GM19463 (cell line): ENCODE results near the gene GALNT13.

Source experiments
- ATAC-seq: cut with Tn5 transposase; IDR thresholded peaks from one replicate; pipeline ENCODE4 v1.9.1; 2021; ENCODE audit warnings: mild to moderate bottlenecking, moderate library complexity; ENCODE audit not compliant: unreplicated experiment

Gene GALNT13

DNA sequence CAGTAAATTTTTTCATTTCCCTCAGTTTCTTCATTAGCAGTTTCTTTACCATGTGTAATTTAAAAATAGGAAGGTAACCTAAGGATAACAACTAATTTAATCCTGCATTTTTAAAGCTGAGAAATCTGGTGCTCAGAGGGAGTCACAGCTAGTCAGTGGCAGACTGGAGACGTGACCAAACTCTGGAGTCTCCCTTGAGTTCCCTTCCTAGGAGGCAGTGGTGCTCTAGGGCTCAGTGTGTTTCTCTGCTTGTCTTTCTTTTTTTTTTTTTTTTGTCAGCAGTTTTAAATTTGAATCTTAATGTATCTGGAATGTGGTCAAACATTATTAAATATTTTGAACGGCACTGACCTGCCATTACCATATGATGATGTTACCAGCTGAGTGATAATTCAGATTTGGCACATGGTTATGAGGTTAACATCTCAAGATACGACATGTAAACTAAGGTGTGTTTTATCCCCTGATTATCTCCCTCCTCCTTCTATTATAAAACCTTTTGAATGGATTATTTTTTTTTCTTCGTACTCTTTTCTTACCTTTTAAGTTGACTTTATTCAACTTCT is 226.2 kb downstream of the GALNT13 start:
- ATAC-seq, result no peak

DNA sequence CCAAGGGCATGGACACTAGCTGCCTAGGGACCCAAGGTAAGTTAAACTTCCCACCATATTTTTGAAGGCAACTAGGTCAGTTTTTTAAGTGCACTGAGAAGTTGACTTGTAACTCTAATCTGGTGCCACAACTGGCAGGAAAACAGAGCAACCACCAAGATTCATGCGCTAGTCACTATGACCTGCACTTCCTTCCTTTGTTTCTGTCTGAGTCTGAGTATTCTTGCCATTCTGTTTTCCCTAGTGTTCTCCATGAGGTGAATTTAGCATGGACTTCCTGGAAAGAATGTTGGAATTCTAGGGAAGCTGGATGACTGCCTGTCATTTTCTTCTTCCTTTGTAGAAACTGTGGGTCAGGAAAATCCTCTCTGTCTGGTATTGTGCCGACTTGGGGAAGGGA is 249.0 kb downstream of the GALNT13 start:
- ATAC-seq, result no peak

DNA sequence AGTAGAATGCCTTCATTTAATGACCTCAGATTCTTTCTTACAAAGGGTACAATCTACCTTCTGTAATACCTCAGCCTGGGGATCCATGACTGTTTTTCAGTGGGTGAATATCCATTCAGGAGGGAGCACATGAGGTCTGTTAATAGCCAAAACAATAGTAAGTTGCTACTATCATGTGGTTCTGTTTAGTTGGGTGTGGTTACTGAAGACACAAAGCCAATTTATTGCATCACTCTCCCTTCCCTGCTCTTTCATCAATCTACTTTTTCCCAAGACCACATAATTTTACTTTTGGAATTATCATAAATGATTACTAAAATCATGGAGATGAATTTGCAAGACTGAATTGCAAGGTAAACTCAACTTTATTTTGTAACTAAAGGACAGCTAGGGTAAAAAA is 254.2 kb downstream of the GALNT13 start:
- ATAC-seq, result no peak

DNA sequence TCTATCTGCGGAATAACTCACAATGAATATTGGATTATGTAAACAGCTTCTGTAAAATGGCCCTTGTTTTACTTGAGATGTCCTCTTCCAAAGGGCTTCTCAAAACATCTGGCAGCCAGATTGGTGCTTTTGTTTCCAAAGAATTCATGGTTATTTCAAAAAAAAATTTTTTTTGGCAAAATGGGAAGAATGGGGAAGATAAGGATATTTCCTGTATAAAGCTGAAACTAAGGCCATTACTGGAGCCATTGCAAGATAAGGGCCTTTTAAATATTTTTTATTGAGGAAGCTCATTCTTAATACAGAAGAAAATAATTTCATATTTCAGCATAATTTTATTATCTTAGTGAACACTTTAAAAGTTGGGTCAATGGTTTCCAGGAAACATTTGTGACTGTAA is 259.1 kb downstream of the GALNT13 start:
- no peak for ATAC-seq

DNA sequence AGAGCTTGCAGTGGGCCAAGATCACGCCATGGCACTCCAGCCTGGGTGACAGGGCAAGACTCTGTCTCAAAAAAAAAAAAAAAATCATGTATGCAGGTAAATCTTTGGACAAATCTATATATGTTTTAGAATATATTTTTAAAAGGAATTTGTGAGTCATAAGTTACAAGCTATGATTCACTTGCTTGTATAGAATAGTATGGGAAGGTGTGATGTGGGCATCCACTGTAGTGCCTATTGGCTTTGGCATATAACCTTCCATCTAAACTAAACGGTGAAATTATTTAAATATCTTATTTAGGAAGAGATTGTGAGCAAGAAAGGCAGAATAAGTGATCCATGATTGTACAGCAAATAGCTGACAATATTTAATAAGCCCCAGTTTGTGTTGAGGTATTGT is 261.1 kb downstream of the GALNT13 start:
- ATAC-seq, result no peak

DNA sequence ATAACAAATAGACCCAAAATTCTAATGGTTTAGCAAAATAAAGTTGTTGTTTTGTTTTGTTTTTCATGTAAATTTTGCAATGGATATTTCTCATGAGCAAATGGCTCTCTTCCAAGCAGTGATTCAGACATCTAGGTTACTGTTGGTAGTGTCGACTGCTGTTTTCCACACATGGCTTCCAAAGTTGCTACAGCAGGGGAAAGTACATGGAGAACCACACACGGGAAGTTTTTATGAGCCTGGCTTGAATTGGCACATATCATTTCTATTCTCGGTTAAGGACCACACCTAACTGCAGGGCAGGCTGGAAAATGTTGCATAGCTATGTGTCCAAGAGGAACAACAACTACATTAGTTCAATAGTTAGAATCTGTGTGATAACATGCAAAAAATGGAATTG is 262.1 kb downstream of the GALNT13 start:
- no peak for ATAC-seq

DNA sequence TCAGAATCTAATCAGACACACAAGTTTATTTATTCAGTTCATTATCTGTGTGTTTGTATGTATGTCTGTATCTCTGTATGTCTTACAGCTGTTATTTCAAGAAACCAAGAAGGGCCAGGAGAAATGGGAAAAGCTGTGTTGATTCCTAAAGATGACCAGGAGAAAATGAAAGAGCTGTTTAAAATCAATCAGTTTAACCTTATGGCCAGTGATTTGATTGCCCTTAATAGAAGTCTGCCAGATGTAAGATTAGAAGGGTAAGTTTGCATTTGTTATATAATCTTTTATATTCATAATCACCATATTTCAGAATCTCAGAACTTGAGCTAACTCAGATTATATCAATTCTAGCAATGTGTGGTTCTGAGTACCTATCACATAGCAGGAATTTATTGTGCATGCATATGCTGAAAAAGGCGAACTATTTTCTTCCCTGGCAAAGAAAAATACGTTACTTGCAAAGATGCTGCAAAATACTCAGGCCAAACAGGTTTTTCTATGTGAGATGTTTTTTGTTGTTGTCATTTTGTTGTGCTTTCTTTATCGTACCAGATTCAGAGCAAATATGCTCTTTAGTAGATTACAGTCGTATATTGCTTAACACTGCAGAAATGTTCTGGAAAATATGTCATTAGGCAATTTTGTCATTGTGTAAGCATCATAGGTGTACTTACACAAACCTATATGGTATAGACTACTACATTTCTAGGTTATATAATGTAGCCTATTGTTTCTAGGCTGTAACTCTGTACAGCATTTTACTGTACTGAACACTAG is 268.7 kb downstream of the GALNT13 start:
- ATAC-seq, result no peak

DNA sequence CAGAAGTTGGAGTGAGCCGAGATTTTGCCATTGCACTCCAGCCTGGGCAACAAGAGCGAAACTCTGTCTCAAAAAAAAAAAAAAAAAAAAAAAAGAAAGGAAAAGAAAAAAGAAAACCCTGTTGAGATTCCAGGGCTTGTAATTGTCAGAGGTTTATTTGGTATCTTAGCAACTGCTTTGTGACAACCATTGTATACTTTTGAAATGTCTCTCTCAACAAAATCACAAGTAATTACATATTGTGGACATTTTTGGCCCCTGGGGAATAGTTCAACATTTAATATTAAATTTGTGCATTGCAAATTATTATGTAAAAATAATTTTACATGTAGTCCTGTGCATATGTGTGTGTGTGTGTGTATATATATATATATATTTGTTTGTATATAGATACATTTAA is 270.8 kb downstream of the GALNT13 start:
- no peak for ATAC-seq

DNA sequence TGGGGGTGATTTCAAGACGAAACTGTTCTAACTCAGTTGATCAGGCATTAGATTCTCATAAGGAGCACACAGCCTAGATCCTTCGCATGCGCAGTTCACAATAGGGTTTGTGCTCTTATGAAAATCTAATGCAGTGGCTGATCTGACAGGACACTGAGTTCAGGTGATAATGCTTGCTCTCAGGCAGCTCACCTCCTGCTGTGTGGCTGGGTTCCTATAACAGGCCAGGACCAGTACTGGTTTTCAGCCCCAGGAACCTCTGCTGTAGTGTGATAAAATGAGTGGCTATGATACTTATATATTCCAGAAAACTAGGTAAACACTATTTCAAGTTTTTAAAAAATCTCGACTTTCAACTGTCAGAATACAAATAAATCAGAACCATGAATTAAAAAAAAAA is 271.4 kb downstream of the GALNT13 start:
- ATAC-seq, result no peak

DNA sequence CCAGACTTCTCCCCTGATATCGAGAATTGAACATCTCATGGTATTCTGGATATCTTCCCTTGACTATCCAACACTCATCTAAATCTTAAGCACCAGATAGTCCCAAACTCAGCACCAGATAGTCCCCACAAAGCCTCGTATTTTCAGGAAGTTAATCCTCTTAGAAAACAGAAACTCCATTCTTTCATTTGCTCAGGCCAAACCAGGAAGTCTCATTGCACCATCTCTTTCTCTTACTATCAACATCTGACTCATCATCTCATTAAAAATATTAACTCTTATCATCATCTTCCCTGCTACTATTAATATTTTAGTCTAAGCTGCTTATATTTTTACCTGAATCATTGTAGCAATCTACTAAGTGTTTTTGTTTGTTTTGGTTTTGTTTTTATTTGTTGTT is 286.4 kb downstream of the GALNT13 start:
- no peak for ATAC-seq

DNA sequence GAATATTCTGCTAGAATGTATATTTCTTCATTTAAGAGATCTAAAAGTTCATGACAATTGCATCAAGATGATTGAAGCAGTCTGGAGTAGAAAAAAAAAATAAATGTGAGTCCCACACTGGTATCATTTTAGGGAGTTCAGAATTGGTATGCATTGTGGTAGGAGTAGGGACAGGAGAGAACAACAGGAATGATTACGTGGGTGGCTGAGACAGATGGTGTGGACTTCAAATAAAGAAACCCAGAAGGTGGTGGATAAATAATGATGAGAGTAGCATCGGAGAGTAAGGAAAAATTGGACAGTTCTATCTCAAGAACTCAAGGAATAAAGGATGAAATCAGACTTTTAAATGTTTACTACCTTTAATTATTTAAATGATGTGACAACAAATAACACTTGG is 289.6 kb downstream of the GALNT13 start:
- ATAC-seq, result no peak

DNA sequence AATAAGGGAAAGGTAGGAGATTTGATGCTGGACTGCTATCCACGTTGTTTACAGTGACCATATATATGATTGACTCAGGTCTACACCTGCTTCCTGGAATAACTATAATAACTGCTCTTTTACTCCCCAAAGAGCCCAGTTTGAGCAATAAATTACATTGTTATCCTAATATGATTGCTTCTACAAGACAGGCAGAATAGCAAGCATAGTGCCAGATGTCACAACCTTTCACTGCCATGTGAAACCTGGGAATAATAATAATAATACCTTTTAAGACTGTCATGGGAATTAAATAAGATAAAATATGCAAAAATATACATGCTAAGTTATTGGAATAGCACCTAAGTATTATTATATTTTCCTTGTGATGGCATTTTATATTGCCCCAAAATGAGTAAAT is 298.7 kb downstream of the GALNT13 start:
- no peak for ATAC-seq

DNA sequence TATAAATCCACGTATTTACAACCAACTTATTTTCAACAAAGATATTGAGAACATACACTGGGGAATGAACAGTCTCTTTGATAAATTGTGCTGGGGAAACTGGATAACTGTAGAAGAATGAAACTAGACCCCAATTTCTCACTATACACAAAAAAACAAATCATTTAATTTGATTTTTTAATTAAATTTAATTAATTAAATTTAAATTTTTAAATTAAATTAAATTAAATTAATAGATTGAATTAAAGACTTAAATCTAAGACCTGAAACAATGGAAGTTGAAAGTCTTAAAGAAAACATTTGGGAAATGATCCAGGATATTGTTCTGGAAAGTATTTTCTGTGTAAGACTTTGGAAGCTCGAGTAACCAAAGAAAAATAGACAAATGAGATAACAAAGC is 301.4 kb downstream of the GALNT13 start:
- ATAC-seq, result no peak

DNA sequence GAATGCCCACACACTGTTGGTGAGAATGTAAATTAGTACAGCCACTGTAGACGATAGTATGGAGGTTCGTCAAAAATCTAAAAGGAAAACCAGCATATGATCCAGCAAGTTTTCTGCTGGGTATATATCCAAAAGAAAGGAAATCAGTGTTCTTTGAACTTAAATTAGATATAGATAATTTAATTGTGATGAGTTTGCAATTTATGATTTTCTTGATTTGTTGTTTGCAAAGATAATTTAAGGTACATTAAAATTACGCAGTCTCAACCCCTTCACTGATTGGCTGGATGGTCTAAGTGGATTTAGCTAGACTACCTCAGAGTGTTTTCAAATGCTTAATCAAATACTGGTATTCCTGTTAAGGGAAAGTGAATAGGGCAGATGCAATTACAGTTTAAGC is 302.2 kb downstream of the GALNT13 start:
- ATAC-seq, result no peak

DNA sequence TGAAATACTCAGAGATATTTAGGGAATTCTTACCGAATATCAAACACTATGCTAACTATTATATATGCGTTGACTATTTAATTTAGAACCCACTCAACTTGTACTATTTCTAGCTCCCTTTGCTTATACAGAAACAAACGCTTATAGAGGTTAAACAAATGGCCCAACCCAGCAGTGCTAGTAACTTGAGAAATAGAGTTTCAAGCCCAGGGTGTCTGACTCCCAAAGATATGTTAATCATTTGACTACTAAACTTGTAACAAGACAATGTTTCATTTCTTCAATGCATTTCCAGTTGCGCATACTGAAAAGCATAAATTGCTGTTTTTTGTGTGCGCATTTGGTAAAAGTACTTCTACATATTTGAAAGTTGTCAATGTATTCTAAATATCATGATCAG is 310.3 kb downstream of the GALNT13 start:
- ATAC-seq, result no peak

DNA sequence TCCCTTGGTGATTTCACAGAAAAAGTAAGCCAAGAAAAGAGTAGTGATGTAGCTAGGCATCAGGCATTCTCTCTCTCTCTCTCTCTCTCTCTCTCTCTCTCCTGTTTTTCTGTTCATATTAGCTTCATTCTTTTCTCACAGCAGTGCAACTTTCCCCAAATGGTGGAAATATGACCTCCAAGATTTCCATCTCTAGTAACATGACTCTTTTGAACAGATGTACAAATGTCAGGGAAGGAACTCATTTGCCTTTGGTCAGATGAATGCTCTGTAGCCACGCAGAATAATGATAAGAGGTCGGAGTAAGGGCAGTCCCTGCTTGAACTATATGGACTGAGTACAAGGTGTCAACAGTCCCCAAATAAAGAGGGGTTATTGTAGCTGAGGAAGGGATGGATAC is 316.2 kb downstream of the GALNT13 start:
- no peak for ATAC-seq

DNA sequence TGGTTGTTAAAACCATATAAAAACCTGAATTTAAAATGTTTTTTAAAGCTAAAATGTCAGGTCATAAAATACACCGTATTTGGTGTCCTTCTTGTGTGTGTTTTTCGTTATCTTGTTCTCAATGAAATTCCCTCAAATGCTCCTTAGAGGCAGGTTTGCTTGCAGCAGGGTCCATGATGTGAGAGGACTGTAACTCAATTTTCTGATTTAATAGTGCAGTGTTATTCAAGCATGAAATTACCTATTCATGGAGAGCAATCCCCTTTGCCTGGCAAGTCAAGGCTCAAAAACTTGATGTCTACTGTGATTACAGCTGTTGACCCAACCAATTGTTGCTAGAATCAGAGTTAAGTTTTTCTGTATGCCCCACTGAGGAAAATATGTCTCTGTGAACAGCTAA is 318.2 kb downstream of the GALNT13 start:
- ATAC-seq, result no peak

DNA sequence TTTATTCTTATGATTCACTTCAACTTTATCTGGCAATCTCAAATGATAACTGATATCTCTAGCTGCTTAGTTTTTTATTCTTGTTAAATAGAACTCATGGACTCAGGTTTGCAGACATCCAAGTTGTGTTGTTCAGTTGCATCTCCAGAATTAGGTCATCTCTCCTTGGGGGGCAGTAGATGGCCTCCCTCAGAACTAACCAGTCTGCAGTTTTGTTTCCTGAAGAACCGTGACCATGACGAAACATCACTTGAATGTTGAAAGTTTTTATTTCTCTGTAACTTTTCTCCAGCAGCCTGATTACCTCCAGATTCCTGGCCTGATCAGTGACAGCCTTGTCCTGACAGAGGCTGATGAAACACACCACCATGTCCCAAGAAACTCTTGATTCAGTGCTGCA is 321.5 kb downstream of the GALNT13 start:
- no peak for ATAC-seq

DNA sequence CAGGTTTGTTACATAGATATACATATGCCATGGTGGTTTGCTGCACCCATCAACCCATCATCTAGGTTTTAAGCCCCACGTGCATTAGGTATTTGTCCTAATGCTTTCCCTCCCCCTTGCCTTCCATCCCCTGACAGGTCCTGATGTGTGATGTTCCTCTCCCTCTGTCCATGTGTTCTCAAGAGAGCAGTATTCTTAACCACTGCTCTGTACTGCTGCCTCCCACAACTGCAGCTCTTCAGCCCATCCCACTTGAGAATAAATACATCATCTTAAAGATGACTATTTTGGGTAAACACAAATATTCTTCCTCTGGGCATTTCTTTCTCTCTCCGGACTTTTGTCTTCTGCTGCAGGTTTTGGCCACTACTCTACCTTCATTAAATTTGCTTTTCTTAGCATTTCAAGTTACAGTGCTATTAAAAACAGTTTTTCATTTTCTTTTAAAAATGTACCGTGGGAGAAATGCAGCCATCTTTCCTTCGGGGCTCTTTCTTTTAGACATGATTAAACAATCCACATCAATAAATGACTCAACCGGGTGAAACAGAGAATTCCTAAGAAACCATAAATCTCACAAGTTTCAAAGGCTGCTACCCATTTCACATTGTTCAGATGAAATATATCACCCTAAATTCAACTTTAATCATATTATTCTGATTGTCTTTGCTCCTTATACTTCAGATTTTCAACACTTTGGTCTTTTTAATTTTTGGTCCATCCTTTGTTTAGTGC is 323.4 kb downstream of the GALNT13 start:
- ATAC-seq, result no peak

DNA sequence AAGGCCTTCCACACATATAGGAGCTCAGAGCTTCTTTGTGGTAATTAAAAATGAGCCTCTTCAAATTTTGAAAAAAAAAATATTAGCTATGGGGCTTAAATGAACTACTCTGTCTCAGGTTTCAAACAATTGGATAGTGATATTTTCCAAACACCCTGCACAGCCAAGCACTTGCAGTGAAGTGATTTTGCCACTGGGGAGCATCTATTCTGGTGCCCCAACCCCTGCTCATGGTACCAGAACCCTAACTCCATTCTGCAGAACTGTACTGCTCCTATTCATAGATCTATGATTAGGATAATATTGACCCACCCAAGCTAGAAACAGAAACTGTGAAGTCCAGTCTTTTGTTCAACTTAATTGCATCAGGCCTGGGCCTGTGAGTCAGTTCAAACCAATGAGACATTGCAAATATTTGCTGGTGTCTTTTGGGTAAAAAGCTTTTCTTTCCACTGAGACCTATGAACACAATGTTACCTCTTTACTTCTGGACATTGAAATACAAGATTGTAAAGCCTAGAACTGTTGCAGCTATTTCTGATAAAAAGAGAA is 324.0 kb downstream of the GALNT13 start:
- no peak for ATAC-seq

DNA sequence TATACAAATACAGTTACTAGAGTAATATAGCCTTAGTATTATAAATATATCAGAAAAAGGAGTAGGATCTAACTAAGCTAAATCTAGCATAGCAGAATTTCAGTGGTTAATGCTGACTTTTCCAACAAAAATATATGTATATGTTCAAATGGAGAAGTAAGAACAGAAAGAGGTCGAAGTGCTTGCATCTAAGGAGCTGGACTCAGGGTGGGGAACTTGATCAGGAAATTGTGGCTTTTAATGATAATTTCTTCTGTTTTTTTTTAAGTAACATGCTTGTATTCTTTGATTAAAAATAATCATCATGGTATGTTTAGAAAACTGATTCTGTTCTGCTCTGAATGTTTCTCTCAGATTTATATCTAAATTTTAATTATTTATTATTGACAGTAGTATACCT is 327.1 kb downstream of the GALNT13 start:
- no peak for ATAC-seq

DNA sequence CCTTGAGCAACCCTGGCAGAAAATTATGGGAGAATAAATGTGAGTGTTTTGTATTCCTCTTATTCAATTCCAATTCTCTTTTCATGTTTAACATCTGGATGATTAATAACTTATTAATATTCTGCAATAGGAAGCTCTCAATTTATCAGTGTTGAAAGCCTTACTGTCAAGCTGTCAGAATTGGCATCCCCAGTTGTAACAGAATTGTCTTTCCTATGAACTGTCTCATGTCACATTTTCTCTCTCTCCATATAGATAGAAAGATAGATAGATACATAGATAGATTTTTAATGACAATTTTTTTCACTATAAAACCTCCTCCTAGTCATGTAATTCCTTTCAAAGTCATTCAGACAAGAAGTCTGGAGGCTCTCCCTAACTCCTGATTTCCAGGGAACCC is 331.5 kb downstream of the GALNT13 start:
- ATAC-seq, result no peak
